Endothelial cell of umbilical vein (primary cell): ENCODE data around the gene MVB12B. TPM values are rescaled to one million over a fixed set of nuclear protein-coding genes. Genes with fewer than 3 reads are reported as not detected.
"Not testable (repeated sequence)": the region's sequence is repeated elsewhere in the genome, so short reads cannot be mapped to it uniquely, and the experiment has no call there.

ENCODE experiments used
- BruUV-seq: library from RNA; stranded (reverse); fragments of 400-500 nt; replicated peaks from 2 replicates; lab custom pipeline; 2021; lab: Mats Ljungman, UMichigan
- CTCF ChIA-PET: fragments of 300-600, 350-600 bp; sonication (Branson Sonifier 250); formaldehyde crosslinking; loops from one replicate; lab custom pipeline; 2021; ENCODE audit warnings: antibody characterized with exemption, inconsistent platforms; lab: Charles Lee
- POLR2A ChIA-PET: fragments of 300-600, 350-600 bp; sonication (Branson Sonifier 250); formaldehyde crosslinking; loops from one replicate; lab custom pipeline; 2021; ENCODE audit warnings: antibody characterized with exemption, inconsistent platforms; lab: Charles Lee
- DNase-seq: peaks from one replicate; pipeline ENCODE4 v3.0.0-alpha.2; 2011; ENCODE audit warnings: low read depth, low spot score
- FAIRE-seq: peaks from 2 replicates; lab custom pipeline; 2011; peaks lifted over from hg19 to GRCh38; lab: Jason Lieb, UNC
- H2AFZ ChIP-seq: 2 replicates; pipeline ENCODE4 v1.6.0; 2012; ENCODE audit warnings: low read depth, low read length, control low read depth, inconsistent platforms
- H3K27ac ChIP-seq: 2 replicates; pipeline ENCODE4 v1.5.1; 2011; ENCODE audit warnings: low read depth, mild to moderate bottlenecking, control low read depth, low read length, moderate library complexity; ENCODE audit not compliant: insufficient read depth
- H3K27me3 ChIP-seq, 2 experiments: 2 replicates each; pipeline versions ENCODE4 v1.6.0 to v1.6.1; 2011; ENCODE audit warnings: low read length in 2 of 2, mixed read lengths in 1 of 2; ENCODE audit not compliant: control insufficient read depth in 2 of 2, insufficient read depth in 2 of 2
- H3K36me3 ChIP-seq, 2 experiments: 2 replicates in 1 of 2; 3 replicates in 1 of 2; pipeline ENCODE4 v1.5.1; 2011; ENCODE audit warnings: low read length in 2 of 2, mild to moderate bottlenecking in 1 of 2, moderate library complexity in 1 of 2; ENCODE audit not compliant: control insufficient read depth in 2 of 2, insufficient read depth in 2 of 2; ENCODE audit errors: extremely low read depth in 1 of 2
- H3K4me1 ChIP-seq: 3 replicates; pipeline ENCODE4 v1.5.1; 2011; ENCODE audit warnings: mild to moderate bottlenecking, low read length; ENCODE audit not compliant: control insufficient read depth, insufficient read depth; ENCODE audit errors: extremely low read depth
- H3K4me2 ChIP-seq: 2 replicates; pipeline ENCODE4 v1.6.1; 2011; ENCODE audit warnings: low read length, control low read depth, mixed read lengths; ENCODE audit not compliant: insufficient read depth
- H3K4me3 ChIP-seq, 3 experiments: fragments of 200-600 bp in 1 of 3; sonication (generic), shearing (Covaris generic) in 1 of 3; replicated peaks in 1 of 3; 2 replicates each; pipeline ENCODE4 v1.5.1; 2011 to 2016; ENCODE audit warnings: control low read depth in 3 of 3, low read length in 3 of 3, mild to moderate bottlenecking in 2 of 3, inconsistent platforms in 1 of 3, low read depth in 1 of 3, moderate library complexity in 1 of 3; ENCODE audit not compliant: insufficient read depth in 1 of 3
- H3K79me2 ChIP-seq: 2 replicates; pipeline ENCODE4 v1.6.0; 2012; ENCODE audit warnings: low read length, inconsistent platforms; ENCODE audit not compliant: control insufficient read depth, insufficient read depth
- H3K9ac ChIP-seq: replicated peaks from 2 replicates; pipeline ENCODE3; 2011; ENCODE audit warnings: low read length, control low read depth; ENCODE audit not compliant: insufficient read depth; ENCODE audit errors: extremely low read depth
- H3K9me1 ChIP-seq: replicated peaks from 3 replicates; pipeline ENCODE4 v1.6.0; 2011; ENCODE audit warnings: mild to moderate bottlenecking, low read length; ENCODE audit not compliant: control insufficient read depth, insufficient read depth; ENCODE audit errors: extremely low read depth
- H3K9me3 ChIP-seq: replicated peaks from 2 replicates; pipeline ENCODE4 v1.5.1; 2012; ENCODE audit warnings: low read length, inconsistent platforms; ENCODE audit not compliant: control insufficient read depth, insufficient read depth
- H4K20me1 ChIP-seq: replicated peaks from 2 replicates; pipeline ENCODE3; 2011; ENCODE audit warnings: mild to moderate bottlenecking, low read length; ENCODE audit not compliant: control insufficient read depth, insufficient read depth; ENCODE audit errors: extremely low read depth
- EZH2 ChIP-seq: IDR thresholded peaks from 2 replicates; pipeline ENCODE4 v1.6.1; 2012; ENCODE audit warnings: borderline replicate concordance, low read depth, mild to moderate bottlenecking, moderate library complexity, low read length, inconsistent platforms; ENCODE audit not compliant: severe bottlenecking
- dilution Hi-C: fragments of 300-500 bp; cut with MboI; formaldehyde crosslinking; loops from one replicate; pipeline ENCODE4 v1.15.0; 2019; ENCODE audit warnings: low sequenced_read_pairs; ENCODE audit not compliant: extremely low pct_ligation_motif_present
- intact Hi-C: fragments of 100-400 bp; cut with micrococcal nuclease; formaldehyde crosslinking; loops from one replicate; pipeline ENCODE4 v1.10.0; 2022
- polyA plus RNA-seq, 4 experiments: library from polyadenylated mRNA; depleted of rRNA in 3 of 4; stranded (reverse) in 3 of 4; unstranded in 1 of 4; fragments of >200 nt; gene quantifications; 2 replicates each; pipeline versions ENCODE4 v1.2.1 to v1.2.3, GENCODE V29; 2011 to 2012; ENCODE audit warnings: missing spikeins in 1 of 4
- total RNA-seq: library from RNA; stranded (reverse); gene quantifications from 2 replicates; pipeline ENCODE4 v1.2.3, GENCODE V29; 2021

Gene MVB12B
- total and polyA plus RNA-seq, 2 donors (not counting 3 experiments of a cell fraction or from before 2014, with no cell fraction given) = 6.6 to 17.3 TPM

- H3K4me1 ChIP-seq = no peaks in the 10 kb centered on the region
- H3K4me2 ChIP-seq = no peak overlapping the region
- H2AFZ ChIP-seq = no peak overlapping the region
- H3K9me3 ChIP-seq = no peaks in the 10 kb centered on the region
- no peak overlapping the region for H3K4me3 ChIP-seq
- DNase-seq (no peak), FAIRE-seq (no peak)
- dilution Hi-C loops = no loop called here
- no peaks in the 10 kb centered on the region for H3K79me2 ChIP-seq
- POLR2A ChIA-PET = no interaction called here
- peaks cover 0 to 3% of the 10 kb centered on the region in 2 experiments for H3K27me3 ChIP-seq
- H3K9ac ChIP-seq = no peak overlapping the region
- no peaks in the 10 kb centered on the region for H3K36me3 ChIP-seq
- CTCF ChIA-PET = interaction anchor here (1.8 kb wide), 1 partner anchor 115 kb away, joined by 6 read pairs; no protein-coding TSS in a partner anchor
- intact Hi-C loops = no loop called here
- no TSS peak for BruUV-seq
- no peaks in the 10 kb centered on the region for H3K9me1 ChIP-seq
- H4K20me1 ChIP-seq = no peaks in the 10 kb centered on the region
- TF ChIP-seq EZH2 = no peak
- H3K27ac ChIP-seq = no peak overlapping the region
These were observed 42.7 kb upstream of the MVB12B start for GRCh38 chr9:126283799-126284465.

- H3K4me1 ChIP-seq, H3K9me1 ChIP-seq, H3K79me2 ChIP-seq, H4K20me1 ChIP-seq, H3K9ac ChIP-seq, DNase-seq, H3K4me3 ChIP-seq, BruUV-seq, dilution Hi-C loops, H3K27me3 ChIP-seq, H3K9me3 ChIP-seq, H3K36me3 ChIP-seq, H3K4me2 ChIP-seq, FAIRE-seq, intact Hi-C loops, H3K27ac ChIP-seq, H2AFZ ChIP-seq, POLR2A ChIA-PET: not testable (repeated sequence)
- CTCF ChIA-PET = interaction anchor here (0.6 to 1.4 kb wide), 2 partner anchors 25 to 113 kb away, joined by 3 to 4 read pairs; no protein-coding TSS in a partner anchor
These were observed 41.0 kb upstream of the MVB12B start for GRCh38 chr9:126285652-126286051.
